ENCODE measurements around the gene ZDHHC8.

DNA sequence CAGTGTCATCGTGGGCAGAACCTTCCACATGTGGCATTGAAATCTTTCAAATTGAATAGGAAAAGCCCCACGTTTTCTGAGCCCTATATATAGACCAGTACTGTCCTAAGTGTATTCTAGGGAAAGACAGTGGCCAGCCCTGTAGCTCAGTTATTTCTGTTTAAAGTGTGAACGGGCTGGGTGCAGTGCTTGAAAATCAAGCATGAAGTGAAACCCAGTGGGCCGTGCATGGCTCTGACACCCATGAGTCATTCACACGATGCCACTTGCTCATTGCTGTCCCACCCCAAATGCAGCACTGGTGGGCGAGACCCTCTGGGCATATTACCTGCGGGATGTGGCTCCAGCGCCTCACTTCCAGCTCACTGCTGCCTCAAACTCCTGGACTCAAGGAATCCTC lies 49.0 kb downstream of the ZDHHC8 start:
- no peak for TF ChIP-seq POLR2A (IDR thresholded peaks at IDR 0.05)
- TF ChIP-seq, protein P1, sequence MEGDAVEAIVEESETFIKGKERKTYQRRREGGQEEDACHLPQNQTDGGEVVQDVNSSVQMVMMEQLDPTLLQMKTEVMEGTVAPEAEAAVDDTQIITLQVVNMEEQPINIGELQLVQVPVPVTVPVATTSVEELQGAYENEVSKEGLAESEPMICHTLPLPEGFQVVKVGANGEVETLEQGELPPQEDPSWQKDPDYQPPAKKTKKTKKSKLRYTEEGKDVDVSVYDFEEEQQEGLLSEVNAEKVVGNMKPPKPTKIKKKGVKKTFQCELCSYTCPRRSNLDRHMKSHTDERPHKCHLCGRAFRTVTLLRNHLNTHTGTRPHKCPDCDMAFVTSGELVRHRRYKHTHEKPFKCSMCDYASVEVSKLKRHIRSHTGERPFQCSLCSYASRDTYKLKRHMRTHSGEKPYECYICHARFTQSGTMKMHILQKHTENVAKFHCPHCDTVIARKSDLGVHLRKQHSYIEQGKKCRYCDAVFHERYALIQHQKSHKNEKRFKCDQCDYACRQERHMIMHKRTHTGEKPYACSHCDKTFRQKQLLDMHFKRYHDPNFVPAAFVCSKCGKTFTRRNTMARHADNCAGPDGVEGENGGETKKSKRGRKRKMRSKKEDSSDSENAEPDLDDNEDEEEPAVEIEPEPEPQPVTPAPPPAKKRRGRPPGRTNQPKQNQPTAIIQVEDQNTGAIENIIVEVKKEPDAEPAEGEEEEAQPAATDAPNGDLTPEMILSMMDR (IDR thresholded peaks at IDR 0.05): no peak
